H1 (cell line): ENCODE data around the gene GREM2. TPM values are rescaled to one million over a fixed set of nuclear protein-coding genes. Genes with fewer than 3 reads are reported as not detected.

Experiments
- CBX5 ChIP-seq: fragments of 300-800, 300-1000 bp; sonication (generic); IDR thresholded peaks from 2 replicates; pipeline ENCODE4 v1.7.1; 2016; ENCODE audit warnings: antibody characterized with exemption, low read length, low read depth
- CHD1 ChIP-seq: IDR thresholded peaks from 2 replicates; pipeline ENCODE4 v1.6.1; 2012; ENCODE audit warnings: low read depth, low read length, improper control_type of control experiment
- CHD7 ChIP-seq: fragments of 300-600 bp; sonication (generic); IDR thresholded peaks from 2 replicates; pipeline ENCODE4 v1.7.1; 2012; ENCODE audit warnings: low read length, moderate library complexity, mild to moderate bottlenecking, inconsistent platforms; ENCODE audit not compliant: insufficient replicate concordance
- EZH2 ChIP-seq: fragments of 200-600 bp; sonication (generic); IDR thresholded peaks from 2 replicates; pipeline ENCODE4 v1.7.1; 2012; ENCODE audit warnings: low read depth, mild to moderate bottlenecking, moderate library complexity, low read length, inconsistent platforms; ENCODE audit not compliant: severe bottlenecking
- GTF2F1 ChIP-seq: IDR thresholded peaks from 2 replicates; pipeline ENCODE4 v1.6.1; 2012; ENCODE audit warnings: low read depth, low read length, improper control_type of control experiment, borderline replicate concordance
- POLR2AphosphoS5 ChIP-seq: IDR thresholded peaks from 2 replicates; pipeline ENCODE4 v1.6.1; 2011; ENCODE audit warnings: low read depth, low read length
- SIN3A ChIP-seq, 2 experiments: IDR thresholded peaks in 1 of 2; conservative IDR thresholded peaks in 1 of 2; 2 replicates each; pipeline ENCODE4 v1.6.1; 2011 to 2012; ENCODE audit warnings: low read length in 2 of 2, improper control_type of control experiment in 1 of 2, low read depth in 1 of 2, mild to moderate bottlenecking in 1 of 2
- polyA plus RNA-seq, 7 experiments: library from polyadenylated mRNA; depleted of rRNA in 3 of 7; stranded (reverse) in 5 of 7; unstranded in 2 of 7; fragments of >200 nt in 5 of 7; fragments of 200-250 nt in 2 of 7; gene quantifications; 1 replicate in 5 of 7; 2 replicates in 1 of 7; 4 replicates in 1 of 7; pipeline versions ENCODE4 v1.2.1 to v1.2.3, GENCODE V29; 2011 to 2013; ENCODE audit warnings: missing spikeins in 2 of 7, mixed read lengths in 2 of 7
- total RNA-seq: library from RNA; stranded (reverse); fragmentation: NEBNext Ultra II Directional; extraction: Animal tissue kit (Norgen Biotek cat#: 25700); gene quantifications from 2 replicates; pipeline ENCODE4 v1.2.1, GENCODE V29; 2021

Gene GREM2
- total and polyA plus RNA-seq, 2 of the 8 experiments (the other 6 are each of a cell fraction or from before 2014, with no cell fraction given), result 0.05 TPM; not detected in 1

GRCh38 chr1:240503036-240503435, 108.9 kb downstream of the GREM2 start (continued):
- TF ChIP-seq CHD7 (no peak), CBX5 (no peak), EZH2 (no peak), SIN3A (conservative IDR thresholded peaks at IDR 0.05 in 1 of 2, IDR thresholded peaks at IDR 0.05 in 1 of 2; ENCODE audit: low read depth in 1 of 2, low read length in 2 of 2) (no peak), POLR2AphosphoS5 (no peak), CHD1 (no peak), GTF2F1 (no peak)
